Measurements from ENCODE around the gene BCAP31. TPM values are rescaled to one million over a fixed set of nuclear protein-coding genes. Genes with fewer than 3 reads are reported as not detected.

BCAP31 gene
- total and polyA plus RNA-seq, 2 donors (not counting 1 experiment from before 2014, with no cell fraction given) = 94.0 to 133 TPM

DNA sequence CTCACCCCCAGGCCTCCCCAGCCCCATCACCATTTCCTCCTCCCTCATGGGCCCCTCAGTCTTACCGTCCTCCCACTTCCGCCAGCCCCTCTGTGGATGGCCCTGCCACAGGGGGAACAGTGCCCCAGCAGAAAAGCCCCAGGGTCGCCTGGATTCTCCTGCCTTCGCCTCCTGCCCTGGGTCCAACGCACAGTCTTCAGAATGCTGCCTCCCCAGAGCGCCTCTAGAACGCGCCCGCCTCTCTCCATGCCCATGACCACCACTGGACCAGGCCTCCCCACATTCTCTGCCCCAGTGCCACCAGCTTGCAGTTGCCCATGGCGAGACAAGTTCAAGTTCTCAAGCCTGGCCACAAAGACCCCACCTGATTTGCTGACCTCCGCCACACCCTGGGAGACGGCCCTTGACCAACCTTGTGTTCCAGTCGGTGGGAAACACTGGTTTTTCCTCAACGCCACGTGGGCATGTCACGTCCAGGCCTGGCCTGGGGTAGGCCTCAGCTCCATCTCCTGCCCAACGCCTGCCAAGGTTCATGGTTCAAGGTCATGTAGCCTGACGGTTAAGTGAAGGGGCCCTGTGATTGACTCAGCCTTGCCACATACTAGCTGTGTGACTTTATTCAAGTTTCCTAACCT lies 39.2 kb upstream of the BCAP31 start:
- no peak overlapping the region for H3K9ac ChIP-seq (ENCODE audit: insufficient read depth, low read length)
- H3K79me2 ChIP-seq (ENCODE audit: control insufficient read depth, insufficient read depth, low read length) = no peaks in the 10 kb centered on the region
- H2AFZ ChIP-seq (ENCODE audit: low read length) = no peak overlapping the region
- no peak for DNase-seq (ENCODE audit: low read depth in 2 of 2)
- no peaks in the 10 kb centered on the region for H4K20me1 ChIP-seq (ENCODE audit: control insufficient read depth, extremely low read depth, insufficient read depth, low read length)
- peaks cover 3% of the 10 kb centered on the region for H3K4me1 ChIP-seq (ENCODE audit: control insufficient read depth, extremely low read depth, insufficient read depth, low read length)
- no peak overlapping the region for H3K27ac ChIP-seq (ENCODE audit: insufficient read depth, low read length)
- no peak overlapping the region for H3K4me3 ChIP-seq (replicated peaks in 1 of 4; ENCODE audit: control extremely low read depth in 1 of 4, insufficient read depth in 1 of 4, low read depth in 3 of 4, low read length in 4 of 4)
- TF ChIP-seq EZH2 (IDR thresholded peaks at IDR 0.05; ENCODE audit: low read length, missing control alignments) = no peak
- no peaks in the 10 kb centered on the region for H3K36me3 ChIP-seq (ENCODE audit: control insufficient read depth, insufficient read depth, low read length)
- H3K27me3 ChIP-seq (ENCODE audit: control insufficient read depth, insufficient read depth, low read length) = no peaks in the 10 kb centered on the region
- H3K4me2 ChIP-seq (ENCODE audit: extremely low read depth, insufficient read depth, low read length) = no peak overlapping the region
- no peaks in the 10 kb centered on the region for H3K9me3 ChIP-seq (ENCODE audit: control insufficient read depth, insufficient read depth, low read depth, low read length)

GRCh38 chrX:153762626-153763173 lies 38.5 kb upstream of the BCAP31 start:
- H3K4me2 ChIP-seq (ENCODE audit: extremely low read depth, insufficient read depth, low read length) = no peak overlapping the region
- H3K36me3 ChIP-seq (ENCODE audit: control insufficient read depth, insufficient read depth, low read length) = no peaks in the 10 kb centered on the region
- H3K27ac ChIP-seq (ENCODE audit: insufficient read depth, low read length) = no peak overlapping the region
- no peak overlapping the region for H3K9ac ChIP-seq (ENCODE audit: insufficient read depth, low read length)
- H3K27me3 ChIP-seq (ENCODE audit: control insufficient read depth, insufficient read depth, low read length) = no peaks in the 10 kb centered on the region
- DNase-seq (ENCODE audit: low read depth in 2 of 2) = no peak
- H3K9me3 ChIP-seq (ENCODE audit: control insufficient read depth, insufficient read depth, low read depth, low read length) = no peaks in the 10 kb centered on the region
- no peaks in the 10 kb centered on the region for H3K79me2 ChIP-seq (ENCODE audit: control insufficient read depth, insufficient read depth, low read length)
- TF ChIP-seq, protein P1, sequence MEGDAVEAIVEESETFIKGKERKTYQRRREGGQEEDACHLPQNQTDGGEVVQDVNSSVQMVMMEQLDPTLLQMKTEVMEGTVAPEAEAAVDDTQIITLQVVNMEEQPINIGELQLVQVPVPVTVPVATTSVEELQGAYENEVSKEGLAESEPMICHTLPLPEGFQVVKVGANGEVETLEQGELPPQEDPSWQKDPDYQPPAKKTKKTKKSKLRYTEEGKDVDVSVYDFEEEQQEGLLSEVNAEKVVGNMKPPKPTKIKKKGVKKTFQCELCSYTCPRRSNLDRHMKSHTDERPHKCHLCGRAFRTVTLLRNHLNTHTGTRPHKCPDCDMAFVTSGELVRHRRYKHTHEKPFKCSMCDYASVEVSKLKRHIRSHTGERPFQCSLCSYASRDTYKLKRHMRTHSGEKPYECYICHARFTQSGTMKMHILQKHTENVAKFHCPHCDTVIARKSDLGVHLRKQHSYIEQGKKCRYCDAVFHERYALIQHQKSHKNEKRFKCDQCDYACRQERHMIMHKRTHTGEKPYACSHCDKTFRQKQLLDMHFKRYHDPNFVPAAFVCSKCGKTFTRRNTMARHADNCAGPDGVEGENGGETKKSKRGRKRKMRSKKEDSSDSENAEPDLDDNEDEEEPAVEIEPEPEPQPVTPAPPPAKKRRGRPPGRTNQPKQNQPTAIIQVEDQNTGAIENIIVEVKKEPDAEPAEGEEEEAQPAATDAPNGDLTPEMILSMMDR (conservative IDR thresholded peaks at IDR 0.05 in 1 of 2, IDR thresholded peaks at IDR 0.05 in 1 of 2; ENCODE audit: low read depth in 1 of 2, low read length in 2 of 2) = no peak
- no peak for TF ChIP-seq EZH2 (IDR thresholded peaks at IDR 0.05; ENCODE audit: low read length, missing control alignments)
- H2AFZ ChIP-seq (ENCODE audit: low read length) = no peak overlapping the region
- H4K20me1 ChIP-seq (ENCODE audit: control insufficient read depth, extremely low read depth, insufficient read depth, low read length) = no peaks in the 10 kb centered on the region
- H3K4me1 ChIP-seq (ENCODE audit: control insufficient read depth, extremely low read depth, insufficient read depth, low read length) = peaks cover 3% of the 10 kb centered on the region
- no peak overlapping the region for H3K4me3 ChIP-seq (replicated peaks in 1 of 4; ENCODE audit: control extremely low read depth in 1 of 4, insufficient read depth in 1 of 4, low read depth in 3 of 4, low read length in 4 of 4)

DNA sequence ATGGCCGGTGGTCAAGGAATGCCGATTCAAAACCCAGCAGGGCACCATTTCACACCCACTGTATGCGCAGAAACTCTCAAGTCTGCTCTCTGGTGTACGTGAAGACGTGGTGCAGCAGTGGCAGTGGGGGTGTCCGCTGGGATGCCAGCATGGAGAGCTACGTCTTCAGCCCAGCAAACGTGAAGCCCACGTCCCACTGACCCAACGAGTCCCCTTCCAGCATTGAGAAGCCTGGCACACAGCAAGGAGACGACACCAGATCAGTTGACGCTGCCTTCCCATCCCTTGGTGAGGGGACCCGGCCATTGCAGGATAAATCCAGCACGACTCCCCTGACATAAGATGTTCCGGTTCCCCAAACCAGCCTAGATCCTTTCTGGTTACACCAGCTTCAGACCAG lies 37.7 kb upstream of the BCAP31 start:
- Histone ChIP-seq H2AFZ (ENCODE audit: low read length) (no peak overlapping the region), H4K20me1 (ENCODE audit: control insufficient read depth, extremely low read depth, insufficient read depth, low read length) (no peaks in the 10 kb centered on the region), H3K27me3 (ENCODE audit: control insufficient read depth, insufficient read depth, low read length) (no peaks in the 10 kb centered on the region), H3K9ac (ENCODE audit: insufficient read depth, low read length) (no peak overlapping the region), H3K4me3 (replicated peaks in 1 of 4; ENCODE audit: control extremely low read depth in 1 of 4, insufficient read depth in 1 of 4, low read depth in 3 of 4, low read length in 4 of 4) (no peak overlapping the region), H3K36me3 (ENCODE audit: control insufficient read depth, insufficient read depth, low read length) (no peaks in the 10 kb centered on the region), H3K79me2 (ENCODE audit: control insufficient read depth, insufficient read depth, low read length) (no peaks in the 10 kb centered on the region), H3K4me1 (ENCODE audit: control insufficient read depth, extremely low read depth, insufficient read depth, low read length) (peaks cover 3% of the 10 kb centered on the region), H3K9me3 (ENCODE audit: control insufficient read depth, insufficient read depth, low read depth, low read length) (no peaks in the 10 kb centered on the region), H3K4me2 (ENCODE audit: extremely low read depth, insufficient read depth, low read length) (no peak overlapping the region), H3K27ac (ENCODE audit: insufficient read depth, low read length) (no peak overlapping the region)
- TF ChIP-seq, protein P1 (conservative IDR thresholded peaks at IDR 0.05 in 1 of 2, IDR thresholded peaks at IDR 0.05 in 1 of 2; ENCODE audit: low read depth in 1 of 2, low read length in 2 of 2) = no peak
- no peak for TF ChIP-seq EZH2 (IDR thresholded peaks at IDR 0.05; ENCODE audit: low read length, missing control alignments)
- no peak for DNase-seq (ENCODE audit: low read depth in 2 of 2)
